RKO (cell line): Measurements from ENCODE around the gene ACOT12.

Experiments used
- DNase-seq: peaks from one replicate; pipeline ENCODE4 v3.0.0-alpha.2; 2016; ENCODE audit warnings: low spot score

Gene ACOT12

DNA sequence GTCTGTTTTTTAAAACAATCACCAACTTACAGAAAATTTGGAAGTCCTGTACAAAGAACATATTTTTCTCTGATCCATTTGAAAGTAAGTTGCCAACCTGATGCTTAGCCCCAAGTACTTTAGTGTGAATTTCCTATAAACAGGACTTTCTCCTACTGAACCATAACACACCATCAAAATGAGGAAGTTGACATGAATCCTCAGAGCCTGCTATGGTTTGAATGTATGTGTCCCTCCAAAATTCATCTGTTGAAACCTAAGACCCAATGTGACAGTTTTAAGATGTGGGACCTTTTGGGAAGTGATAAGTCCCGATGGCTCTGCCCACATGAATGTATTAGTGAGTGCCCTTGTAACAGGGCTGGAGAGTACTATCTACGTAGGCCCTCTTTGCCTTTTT lies 6.4 kb upstream of the ACOT12 start:
- DNase-seq = no peak

DNA sequence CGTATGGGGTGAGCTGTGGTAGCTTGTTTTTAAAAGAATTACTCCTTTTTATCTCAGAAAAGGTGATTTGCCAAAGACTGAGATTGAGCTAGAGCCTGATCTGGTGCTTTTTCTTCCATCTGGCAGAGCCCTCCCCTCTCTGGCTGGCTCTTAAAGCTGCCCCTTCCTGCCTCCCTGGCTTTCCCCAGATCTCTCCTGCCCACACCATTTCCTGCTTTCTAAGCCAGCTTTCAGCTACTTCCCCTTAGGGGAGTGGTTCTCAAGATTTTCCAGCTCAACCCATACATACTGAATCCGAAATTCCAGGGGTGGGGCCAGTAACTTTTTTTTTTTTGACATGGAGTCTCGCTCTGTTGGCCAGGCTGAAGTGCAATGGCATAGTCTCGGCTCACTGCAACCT lies 4.8 kb upstream of the ACOT12 start:
- DNase-seq = no peak

DNA sequence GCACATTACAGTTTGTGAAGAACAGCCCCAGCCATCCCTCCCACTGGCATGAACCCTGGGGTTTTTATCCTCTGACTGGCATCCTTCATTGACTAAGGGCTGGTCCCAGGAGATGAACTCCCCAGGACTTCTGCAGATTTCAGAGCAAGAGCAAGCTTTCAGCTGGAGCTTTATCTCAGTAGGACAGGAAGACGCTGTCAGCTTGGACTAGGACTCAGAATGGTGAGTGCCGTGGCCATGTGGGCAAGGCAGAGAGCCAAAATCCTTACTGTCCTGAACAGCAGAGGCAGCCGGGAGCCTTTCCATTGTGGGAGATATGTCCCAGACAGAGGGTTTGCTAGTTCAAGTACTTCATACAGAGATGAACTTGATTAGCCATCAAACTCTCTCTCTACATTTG lies 3.2 kb upstream of the ACOT12 start:
- DNase-seq = no peak

DNA sequence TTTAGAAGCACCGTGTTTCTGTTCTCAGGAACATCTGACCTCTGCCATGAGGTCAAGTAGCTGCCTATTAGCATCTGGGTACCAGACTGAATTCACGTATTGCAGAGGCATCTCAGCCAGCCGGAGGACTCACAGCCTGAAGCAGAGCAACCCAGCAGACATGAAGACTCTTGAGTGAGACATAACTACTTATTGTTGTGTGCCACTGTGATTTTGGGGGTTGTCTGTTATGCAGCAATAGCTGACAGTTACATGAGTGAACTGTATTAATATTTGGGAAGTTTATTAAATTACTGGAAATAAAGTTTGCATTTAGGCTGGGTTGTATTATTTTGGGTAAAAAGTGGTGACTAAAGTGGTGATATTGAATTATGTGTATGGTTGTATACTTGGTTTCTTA lies 1.3 kb upstream of the ACOT12 start:
- no peak for DNase-seq

DNA sequence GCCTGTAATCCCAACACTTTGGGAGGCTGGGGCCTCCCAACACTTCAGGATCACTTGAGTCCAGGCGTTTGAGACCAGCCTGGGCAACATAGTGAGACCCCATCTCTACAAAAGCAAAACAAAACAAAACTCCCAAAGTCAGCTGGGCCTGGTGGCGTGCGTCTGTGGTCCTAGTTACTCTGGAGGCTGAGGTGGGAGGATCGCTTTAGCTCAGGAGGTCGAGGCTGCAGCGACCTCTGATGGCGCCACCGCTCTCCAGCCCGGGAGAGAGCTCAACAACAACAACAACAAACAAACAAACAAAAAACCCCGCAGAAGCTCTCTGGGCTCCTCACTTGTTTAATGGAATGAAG lies 528 bp downstream of the ACOT12 start:
- DNase-seq = no peak

DNA sequence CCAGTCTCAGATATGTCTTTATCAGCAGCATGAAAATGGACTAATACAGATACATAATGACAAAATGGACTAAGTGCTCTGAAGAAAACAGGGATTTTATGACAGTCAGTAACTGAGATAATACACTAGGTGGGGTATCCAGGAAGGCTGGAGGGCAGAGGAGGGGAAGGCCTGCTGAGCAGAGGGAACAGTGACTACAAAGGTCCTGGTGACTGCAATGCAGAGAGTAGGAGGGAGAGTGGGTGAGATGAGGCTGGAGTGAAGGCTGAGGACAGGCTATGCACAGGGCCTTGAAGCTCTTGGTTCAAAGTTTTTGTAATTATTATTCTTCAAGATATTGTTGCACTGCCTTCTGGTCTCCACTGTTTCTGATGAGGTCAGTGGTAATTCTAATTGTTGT lies 4.9 kb downstream of the ACOT12 start:
- DNase-seq = no peak

DNA sequence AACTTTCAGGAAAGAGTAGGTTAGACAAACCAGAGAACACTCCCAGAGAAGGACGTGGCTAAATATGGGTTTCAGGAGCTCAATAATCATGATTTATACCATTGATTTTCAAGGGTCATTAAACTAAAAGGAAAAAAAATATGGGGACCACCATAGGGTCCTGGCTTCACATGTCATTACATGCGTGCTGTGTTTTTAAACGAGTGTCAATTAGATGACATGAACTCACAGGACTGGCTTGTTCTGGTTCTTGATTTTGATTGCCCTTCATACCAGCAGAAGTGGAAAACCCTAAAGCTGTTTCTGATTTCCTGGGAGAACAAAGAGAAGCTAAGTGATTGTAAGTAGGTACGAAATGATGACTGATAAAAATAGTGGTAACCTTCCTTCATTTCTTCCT lies 5.8 kb downstream of the ACOT12 start:
- no peak for DNase-seq

DNA sequence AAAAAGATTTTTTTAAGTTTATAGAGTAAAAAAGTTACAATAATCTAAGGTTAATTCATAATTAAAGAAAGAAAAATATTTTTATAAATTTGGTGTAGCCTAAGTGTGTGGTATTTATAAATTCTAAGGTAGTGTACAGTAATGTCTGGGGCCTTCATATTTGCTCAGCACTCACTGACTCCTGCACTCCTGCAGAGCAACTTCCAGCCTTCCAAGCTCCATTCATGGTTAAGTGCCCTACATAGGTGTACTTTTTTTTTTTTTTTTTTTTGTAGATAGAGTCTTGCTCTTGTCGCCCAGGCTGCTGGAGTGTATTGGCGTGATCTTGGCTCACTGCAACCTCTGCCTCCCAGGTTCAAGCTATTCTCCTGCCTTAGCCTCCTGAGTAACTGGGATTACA lies 10.1 kb downstream of the ACOT12 start:
- no peak for DNase-seq

DNA sequence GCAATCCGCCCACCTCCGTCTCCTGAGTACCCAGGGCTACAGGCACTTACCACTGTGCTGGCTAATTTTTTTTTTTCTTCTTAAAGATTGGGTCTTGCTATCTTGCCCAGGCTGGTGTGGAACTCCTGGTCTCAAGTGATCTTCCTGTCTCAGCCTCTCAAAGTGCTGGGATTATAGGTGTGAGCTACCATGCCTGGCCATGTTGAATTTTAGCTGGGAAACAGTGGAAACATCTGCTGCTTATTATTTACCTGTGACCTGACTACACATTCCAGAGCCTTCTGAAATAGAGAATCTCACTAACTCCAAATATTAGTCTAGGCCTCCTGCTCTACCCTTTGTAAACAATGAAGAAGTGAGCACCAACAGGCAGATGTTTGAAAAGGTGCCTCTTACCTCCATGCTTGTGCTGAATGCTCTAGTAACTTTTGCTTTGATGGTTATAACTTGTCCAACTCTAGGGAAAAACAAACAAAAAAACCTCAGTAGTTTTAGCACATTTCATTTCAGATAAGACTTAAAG lies 22.5 kb downstream of the ACOT12 start:
- no peak for DNase-seq

DNA sequence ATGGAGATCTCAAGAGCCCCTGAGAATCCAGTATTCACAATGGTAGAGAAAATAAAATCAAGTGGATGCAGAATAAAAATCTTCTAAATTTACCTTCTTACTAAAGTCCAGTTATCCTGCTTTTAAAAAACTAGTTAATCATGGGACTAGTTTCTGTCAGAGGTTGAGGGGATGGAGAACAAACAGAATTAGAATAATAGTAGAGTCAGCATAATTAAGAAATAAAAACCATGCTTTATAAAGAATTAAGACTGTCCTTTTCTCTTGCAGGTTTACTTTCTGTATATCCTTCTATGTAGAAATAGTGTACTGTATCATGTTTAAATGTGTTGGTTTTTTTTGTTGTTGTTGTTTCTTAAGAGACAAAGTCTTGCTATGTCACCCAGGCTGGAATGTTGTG lies 23.0 kb downstream of the ACOT12 start:
- DNase-seq = no peak

DNA sequence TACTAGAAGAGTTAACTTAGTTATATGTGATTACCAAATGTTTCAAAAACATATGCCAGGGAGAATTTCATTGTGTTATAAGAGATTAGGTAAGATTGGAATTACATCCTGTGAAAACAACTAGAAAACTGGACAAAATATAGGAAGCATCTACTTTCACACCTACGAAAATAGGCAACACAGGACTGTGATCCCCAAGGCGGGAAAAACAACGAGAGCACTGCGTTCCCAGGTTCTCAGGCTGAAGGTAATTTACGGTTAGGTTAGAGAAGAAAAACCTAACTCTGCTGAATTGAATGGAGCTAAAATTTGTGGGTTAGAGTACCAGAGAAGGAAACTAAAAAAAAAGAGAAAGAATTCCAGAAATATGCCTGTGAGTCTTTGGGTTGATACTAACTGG lies 28.4 kb downstream of the ACOT12 start:
- DNase-seq = no peak

DNA sequence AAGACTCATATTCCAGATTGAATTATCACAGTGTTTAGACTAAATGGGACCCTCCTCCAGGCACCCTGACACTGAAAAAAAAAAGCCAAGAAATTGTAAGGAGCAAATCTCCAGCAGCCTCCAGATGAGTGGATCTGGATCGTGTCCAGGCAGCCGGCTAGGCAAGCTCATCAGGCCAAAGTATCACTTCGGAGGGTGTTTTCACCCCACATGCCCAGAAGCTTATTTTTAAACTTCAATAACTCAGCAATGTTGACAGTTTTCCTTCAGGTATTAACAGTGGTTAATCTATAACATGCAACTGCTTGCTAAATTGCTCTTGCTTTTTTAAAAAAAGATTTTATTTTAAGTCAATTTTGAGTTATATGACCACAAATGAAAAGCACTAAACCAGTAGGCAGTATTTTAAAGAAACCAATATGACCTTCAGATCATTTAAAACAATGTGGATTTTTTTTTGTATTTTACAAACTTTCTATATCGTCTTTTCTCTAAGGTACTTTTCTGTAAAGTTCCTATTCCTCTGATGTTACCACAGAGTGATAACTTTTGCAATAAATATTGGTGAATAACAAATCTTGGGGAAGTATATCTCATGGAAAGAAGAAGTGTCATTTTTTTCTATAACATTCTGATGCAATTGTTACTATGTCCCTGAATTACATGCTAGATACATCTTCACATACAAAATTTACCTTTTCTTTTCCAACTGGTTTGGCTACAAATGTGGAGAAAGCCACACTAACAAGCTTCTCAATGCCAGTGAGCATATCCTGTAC lies 30.7 kb downstream of the ACOT12 start:
- no peak for DNase-seq

DNA sequence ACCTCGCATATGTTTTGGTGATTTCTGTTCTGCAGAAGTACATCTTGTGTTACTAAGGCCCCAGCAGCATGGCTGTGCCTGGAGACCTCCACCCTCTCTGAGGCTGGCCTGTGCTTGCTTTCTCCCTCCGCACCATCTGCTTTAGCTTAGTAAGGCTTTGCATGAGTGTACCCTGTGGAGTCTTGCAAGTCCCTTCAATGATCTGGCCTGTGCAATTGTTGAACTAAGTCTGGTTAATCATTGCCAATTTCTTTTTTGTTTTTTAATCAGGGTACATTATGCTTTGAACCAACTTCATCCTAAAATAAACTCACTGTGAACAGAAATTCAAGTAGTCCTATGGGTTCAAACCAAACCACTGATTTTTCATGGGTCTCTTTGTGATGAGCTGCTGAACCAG lies 32.3 kb downstream of the ACOT12 start:
- DNase-seq = no peak

DNA sequence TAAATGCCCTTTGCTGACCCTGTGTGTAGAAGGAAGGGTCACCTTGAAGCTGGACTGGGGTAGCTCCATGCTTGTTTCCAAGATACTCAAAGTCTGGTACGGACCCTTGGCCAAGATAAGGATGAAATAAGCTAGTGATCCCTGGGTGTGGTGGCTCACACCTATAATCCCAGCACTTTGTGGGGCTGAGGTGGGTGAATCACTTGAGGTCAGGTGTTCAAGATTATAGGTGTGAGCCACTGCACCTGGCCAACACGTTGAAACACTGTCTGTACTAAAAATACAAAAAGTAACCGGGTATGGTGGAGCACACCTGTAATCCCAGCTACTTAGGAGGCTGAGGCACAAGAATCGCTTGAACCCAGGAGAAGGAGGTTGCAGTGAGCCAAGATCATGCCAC lies 33.3 kb downstream of the ACOT12 start:
- no peak for DNase-seq

DNA sequence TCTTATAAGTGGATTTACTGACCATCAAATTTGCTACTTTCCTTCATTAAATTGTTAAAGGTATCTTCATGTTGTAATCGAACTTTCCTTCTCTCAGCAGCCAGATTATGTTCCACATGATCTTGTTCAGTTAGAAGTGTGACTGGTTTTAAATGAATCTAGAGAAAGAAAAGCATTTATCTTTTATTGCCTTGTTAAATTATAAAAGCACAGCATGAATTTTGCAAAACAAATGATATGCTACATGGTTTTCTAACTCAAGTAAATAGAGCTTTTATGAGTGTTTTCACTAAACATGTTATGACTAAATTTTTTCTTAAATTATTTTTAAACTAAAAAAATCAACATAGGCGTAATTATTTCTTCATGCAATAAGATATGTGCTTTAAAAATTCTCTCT lies 34.1 kb downstream of the ACOT12 start:
- no peak for DNase-seq

DNA sequence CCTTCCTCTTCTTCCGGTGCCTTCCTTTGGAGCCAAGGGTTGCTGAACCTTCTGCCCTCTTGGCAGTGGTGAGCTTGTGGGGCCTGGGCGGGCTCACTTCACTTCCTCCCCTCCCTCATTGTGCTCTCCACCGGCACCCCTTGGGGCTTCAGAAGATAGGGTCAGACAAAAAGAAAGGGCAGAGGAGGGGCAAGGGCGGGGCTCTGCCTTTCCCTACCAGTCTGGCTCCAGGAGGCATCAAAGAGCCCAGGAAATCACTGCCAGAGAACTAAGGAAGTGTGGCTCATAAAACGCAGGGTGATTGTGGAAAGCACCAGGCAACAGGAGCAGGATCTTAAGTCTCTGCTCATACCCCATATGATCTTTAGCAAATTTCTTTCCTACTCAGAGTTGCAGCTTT lies 34.8 kb downstream of the ACOT12 start:
- no peak for DNase-seq

DNA sequence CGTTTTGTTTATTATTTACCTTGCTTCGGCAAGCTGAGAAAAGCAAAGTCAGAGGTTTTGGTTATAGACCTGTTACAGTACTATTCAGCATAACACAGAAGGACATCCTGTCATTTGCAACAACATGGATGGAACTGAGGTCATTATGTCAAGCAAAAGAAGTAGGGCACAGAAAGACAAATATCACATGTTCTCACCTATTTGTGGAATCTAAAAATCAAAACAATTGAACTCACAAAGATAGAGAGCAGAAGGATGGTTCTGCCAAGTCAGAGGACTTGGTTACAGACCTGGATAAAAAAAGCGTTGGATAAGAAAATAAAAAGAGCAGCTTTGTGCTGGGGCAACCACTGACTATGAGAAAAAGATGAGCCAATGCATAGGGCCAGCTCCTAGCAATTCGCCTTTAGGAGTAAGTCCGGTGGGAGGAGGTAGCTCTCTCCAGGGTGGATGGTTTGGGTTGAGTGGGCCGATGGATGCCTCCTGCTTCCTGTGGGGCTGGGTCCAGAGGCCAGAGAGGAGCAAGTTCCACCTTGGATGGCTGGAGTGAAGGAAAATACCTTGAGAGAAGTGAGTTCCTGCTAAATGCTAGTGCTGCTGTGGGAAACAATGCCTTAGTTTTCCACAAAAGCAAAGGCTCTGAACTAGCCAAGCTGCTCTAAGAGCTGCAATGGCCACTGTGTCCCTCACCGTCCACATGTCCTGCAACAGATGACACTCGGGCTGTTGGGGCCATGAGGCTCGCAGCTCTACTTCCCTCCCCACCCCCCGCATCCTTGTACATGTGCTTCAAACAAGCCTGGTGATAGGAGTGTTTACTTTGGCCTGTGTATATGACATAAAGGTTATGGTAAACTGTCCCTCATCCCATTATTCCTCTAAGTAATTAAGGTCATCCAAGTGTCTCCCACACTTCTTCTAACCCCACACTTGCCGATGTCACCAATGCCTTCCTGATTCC lies 38.4 kb downstream of the ACOT12 start:
- DNase-seq = no peak

DNA sequence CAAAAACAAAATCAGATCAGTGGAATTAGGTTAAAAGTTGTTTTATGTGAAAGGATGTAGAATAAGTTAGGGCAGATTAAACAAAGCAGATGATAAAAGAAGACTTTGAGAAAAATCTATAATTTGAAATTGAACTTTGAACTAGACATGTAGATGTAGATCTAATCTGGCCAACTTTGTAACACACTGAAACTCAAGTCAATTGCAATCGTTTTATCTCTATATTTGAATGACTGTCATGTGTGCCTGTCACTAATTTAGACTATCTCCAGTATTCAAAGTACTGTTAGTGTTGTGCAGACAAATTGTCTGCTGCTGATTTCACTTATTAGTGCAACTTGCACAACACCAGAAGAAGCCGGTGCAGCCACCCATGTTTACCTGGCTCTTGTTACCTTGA lies 39.8 kb downstream of the ACOT12 start:
- no peak for DNase-seq

DNA sequence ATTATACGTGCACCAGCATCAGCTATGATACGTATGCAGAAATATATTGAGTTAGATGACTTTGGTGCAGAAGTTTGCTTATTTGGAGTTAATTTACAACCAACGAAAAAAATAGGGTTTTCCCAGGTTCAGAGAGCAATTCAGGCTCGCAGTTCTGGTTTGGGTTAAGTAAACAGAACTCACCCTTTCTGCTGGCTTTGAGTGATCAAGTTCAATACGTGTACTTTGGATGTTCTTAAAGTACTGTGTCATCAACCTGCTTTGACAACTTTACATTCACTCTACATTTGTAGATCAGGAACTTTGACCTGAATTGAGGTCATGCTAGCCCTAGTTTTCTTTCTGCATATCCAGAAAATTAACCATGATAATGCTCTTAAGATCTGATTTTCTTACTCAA lies 40.7 kb downstream of the ACOT12 start:
- DNase-seq = no peak

DNA sequence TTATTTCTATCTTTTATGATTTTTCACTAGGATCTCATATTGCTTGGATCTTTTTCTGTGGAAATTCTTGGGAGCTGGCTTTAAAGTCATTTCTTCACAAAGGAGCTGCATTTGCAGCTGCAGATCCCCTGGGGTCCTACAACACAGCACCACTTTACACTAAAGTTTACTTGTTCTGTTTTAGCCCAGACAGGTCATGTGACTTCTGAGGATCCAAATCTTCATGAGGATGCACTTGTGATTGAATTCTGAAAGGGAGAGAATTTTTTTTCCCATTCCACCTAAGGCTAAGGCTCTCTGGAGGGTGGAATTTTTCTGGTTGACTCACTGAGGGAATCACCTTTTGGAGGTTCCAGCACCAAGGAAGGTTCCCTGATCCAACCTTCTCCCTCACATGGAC lies 43.4 kb downstream of the ACOT12 start:
- no peak for DNase-seq

DNA sequence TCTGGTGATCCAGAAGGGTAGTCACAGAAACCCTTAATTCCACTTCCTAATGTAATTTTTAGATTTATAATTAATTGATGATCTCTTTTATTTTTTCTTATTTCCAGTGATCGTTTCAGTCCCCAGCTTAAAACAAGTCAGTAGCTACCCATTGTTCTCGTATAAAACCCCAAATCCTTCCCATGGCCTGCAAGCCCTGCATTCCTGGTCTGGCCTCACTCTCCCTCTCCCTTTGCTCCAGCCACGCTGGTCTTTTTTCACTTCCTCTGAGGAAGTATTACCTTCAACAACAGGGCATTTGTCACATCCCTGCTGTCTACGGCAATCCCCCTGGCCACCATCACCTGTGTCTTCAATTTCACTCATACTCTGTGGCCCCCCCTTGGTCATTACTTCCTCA lies 44.8 kb downstream of the ACOT12 start:
- no peak for DNase-seq

DNA sequence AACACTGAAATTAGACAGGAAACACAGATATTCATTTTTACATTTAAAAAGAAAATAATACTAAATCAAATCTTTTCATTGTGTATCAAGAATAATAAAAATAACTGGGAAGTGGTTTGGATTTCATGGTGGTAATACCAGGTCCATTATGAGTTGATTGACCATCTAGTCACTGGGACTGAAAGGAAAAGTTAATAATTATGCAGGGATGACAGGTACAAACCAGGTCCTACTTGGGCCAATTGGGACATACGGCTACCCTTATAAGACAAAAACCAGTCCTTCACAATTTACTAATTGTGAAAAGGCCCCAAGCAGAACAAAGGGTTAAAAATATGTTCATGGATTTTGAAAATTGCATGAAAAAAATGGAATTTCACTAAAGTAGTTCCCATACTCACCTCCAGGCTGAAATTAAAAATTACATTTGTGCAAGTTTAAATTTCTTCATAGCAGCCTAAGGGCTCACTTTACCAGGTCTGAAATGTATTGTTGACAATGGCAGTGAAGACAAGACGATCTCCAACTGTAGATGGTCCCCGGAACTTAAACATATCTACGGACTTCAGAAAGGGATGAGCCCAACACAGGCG lies 48.4 kb downstream of the ACOT12 start:
- no peak for DNase-seq

DNA sequence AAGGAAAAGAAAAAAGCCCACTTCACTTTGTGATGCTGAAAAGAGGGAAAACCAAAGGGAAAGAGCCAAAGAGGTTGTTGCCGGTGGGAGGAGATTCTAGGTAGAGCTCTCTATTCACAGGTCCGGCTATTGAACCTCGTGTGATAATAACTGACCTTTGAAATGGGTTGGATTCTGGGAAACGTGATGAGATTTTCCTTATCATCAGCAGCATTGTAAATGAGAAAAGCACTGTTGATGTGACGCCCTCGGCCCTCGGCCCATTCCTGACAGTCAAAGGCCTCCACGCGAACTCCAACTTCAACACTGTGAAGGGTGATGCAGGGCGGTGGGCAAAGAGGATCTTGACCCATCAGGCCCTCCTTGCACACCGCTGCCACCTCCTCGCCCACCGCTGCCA lies 49.2 kb downstream of the ACOT12 start:
- DNase-seq = no peak
